ENCODE data around the gene FAH.

- TF ChIP-seq, protein P1, sequence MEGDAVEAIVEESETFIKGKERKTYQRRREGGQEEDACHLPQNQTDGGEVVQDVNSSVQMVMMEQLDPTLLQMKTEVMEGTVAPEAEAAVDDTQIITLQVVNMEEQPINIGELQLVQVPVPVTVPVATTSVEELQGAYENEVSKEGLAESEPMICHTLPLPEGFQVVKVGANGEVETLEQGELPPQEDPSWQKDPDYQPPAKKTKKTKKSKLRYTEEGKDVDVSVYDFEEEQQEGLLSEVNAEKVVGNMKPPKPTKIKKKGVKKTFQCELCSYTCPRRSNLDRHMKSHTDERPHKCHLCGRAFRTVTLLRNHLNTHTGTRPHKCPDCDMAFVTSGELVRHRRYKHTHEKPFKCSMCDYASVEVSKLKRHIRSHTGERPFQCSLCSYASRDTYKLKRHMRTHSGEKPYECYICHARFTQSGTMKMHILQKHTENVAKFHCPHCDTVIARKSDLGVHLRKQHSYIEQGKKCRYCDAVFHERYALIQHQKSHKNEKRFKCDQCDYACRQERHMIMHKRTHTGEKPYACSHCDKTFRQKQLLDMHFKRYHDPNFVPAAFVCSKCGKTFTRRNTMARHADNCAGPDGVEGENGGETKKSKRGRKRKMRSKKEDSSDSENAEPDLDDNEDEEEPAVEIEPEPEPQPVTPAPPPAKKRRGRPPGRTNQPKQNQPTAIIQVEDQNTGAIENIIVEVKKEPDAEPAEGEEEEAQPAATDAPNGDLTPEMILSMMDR (conservative IDR thresholded peaks at IDR 0.05; ENCODE audit: low read length), result no peak
- no peak for TF ChIP-seq EZH2phosphoT487 (IDR thresholded peaks at IDR 0.05; ENCODE audit: borderline replicate concordance)
Observed at GRCh38 chr15:80191897-80192595, 39.2 kb downstream of the FAH start.
